Peyer's patch (tissue), 4 donors: ENCODE results near the gene MST1. TPM values are rescaled to one million over a fixed set of nuclear protein-coding genes. Genes with fewer than 3 reads are reported as not detected.

Experiments
- DNase-seq, 3 donors: peaks; one replicate each; pipeline ENCODE4 v3.0.0-alpha.2; 2017 to 2019
- H3K27ac ChIP-seq, 4 donors: fragments of 200-600 bp; sonication (generic); one replicate each; pipeline ENCODE4 v1.5.1; 2016 to 2019
- H3K27me3 ChIP-seq, 2 donors: fragments of 200-600 bp; sonication (generic); one replicate each; pipeline ENCODE4 v1.5.1; 2019
- H3K36me3 ChIP-seq, 3 donors: fragments of 200-600 bp; sonication (generic); one replicate each; pipeline ENCODE4 v1.5.1; 2016 to 2019
- H3K4me1 ChIP-seq, 4 donors: fragments of 200-600 bp; sonication (generic); one replicate each; pipeline ENCODE4 v1.5.1; 2016 to 2019
- H3K4me3 ChIP-seq, 4 donors: fragments of 200-600 bp; sonication (generic); 1 replicate in 3 of 4; 2 replicates in 1 of 4; pipeline ENCODE4 v1.5.1; 2016 to 2019; ENCODE audit warnings: mild to moderate bottlenecking in 1 of 4
- H3K9me3 ChIP-seq, 4 donors: fragments of 200-600 bp; sonication (generic); one replicate each; pipeline ENCODE4 v1.5.1; 2016 to 2019; ENCODE audit warnings: mild to moderate bottlenecking in 1 of 4
- CTCF ChIP-seq, 6 experiments: fragments of 450-650 bp in 4 of 6; fragments of 200-600 bp in 2 of 6; sonication (generic) in 1 of 6; IDR thresholded peaks; one replicate each; pipeline ENCODE4 v1.5.1; 2017 to 2019; ENCODE audit warnings: antibody characterized with exemption in 6 of 6, mild to moderate bottlenecking in 3 of 6, moderate library complexity in 1 of 6
- POLR2A ChIP-seq, 2 donors: fragments of 450-650 bp; IDR thresholded peaks; one replicate each; pipeline ENCODE4 v1.5.1; 2017; ENCODE audit warnings: antibody characterized with exemption in 2 of 2, mild to moderate bottlenecking in 2 of 2, moderate library complexity in 2 of 2
- total RNA-seq, 4 donors: library from RNA; depleted of rRNA; stranded (reverse); fragments of >200 nt; gene quantifications; one replicate each; pipeline ENCODE4 v1.1.0, GENCODE V29; 2016

The MST1 gene
- 100 to 1,000 TPM in 2 of 4 donors, 10 to 100 TPM in 2; 52.0 to 156 (median 93.3) TPM for total RNA-seq

GRCh38 chr3:49689046-49689907, at the start of gene MST1, which contains the start of gene RNF123:
Gene MST1, minus strand, starts transcription at chr3:49689474. Its CDS starts 783 bp downstream, at chr3:49688691.
Gene RNF123, plus strand, starts transcription at chr3:49689557. Its CDS starts 1,609 bp downstream, at chr3:49691166.
- Histone ChIP-seq H3K4me1 (peaks cover 0 to 42% (median 7%) of the 10 kb centered on the region in 4 donors), H3K9me3 (no peaks in the 10 kb centered on the region), H3K4me3 (peak within 1 kb of the TSS; percentile 81 to 93 (median 89)), H3K27ac (peak within 1 kb of the TSS; percentile 65 to 83 (median 76)), H3K36me3 (peaks cover 0 to 5% (median 0%) of the 10 kb centered on the region in 3 donors), H3K27me3 (no peaks in the 10 kb centered on the region)
- DNase-seq = peak; percentile 78 to 95 (median 94)
- peak in 4 of 6 experiments; percentile 24 to 39 (median 34) for TF ChIP-seq CTCF (IDR thresholded peaks at IDR 0.05)
- peak; percentile 52 to 60 for TF ChIP-seq POLR2A (IDR thresholded peaks at IDR 0.05)

DNA sequence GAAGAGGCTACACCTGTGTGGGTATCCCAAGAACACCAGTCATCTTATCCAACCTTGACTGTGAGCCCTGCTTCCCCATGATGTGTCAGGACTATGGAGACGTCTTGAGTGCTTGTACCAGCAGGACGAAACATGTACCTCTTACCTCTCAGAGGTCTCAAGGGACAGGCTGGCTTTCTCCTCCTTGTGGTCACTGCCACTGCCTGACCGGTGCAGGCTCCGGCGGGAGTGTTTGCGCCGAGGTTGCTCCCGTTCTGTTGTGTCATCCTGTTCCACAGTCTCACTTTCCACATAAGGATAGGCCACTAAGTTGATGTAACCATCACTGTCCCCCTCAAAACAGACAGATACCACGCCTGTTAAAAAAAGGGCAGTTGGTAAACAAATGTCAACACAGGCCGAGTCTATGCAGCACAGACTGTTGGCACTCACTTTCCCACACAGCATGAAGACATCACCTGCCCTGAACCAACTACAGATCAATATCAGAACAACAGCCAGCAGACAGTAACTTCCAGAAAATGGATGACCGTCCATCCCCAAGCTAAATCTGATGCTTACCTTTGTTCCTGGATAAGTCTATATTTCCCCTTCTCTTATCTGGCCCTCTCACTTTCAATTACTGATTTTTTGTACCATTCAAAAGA, 48.9 kb upstream of the MST1 start:
- Histone ChIP-seq H3K27ac (no peak overlapping the region), H3K36me3 (peaks cover 0 to 61% (median 0%) of the 10 kb centered on the region in 3 donors), H3K9me3 (no peaks in the 10 kb centered on the region), H3K27me3 (no peaks in the 10 kb centered on the region), H3K4me3 (no peak overlapping the region), H3K4me1 (no peaks in the 10 kb centered on the region)
- no peak for TF ChIP-seq POLR2A (IDR thresholded peaks at IDR 0.05)
- no peak for DNase-seq

DNA sequence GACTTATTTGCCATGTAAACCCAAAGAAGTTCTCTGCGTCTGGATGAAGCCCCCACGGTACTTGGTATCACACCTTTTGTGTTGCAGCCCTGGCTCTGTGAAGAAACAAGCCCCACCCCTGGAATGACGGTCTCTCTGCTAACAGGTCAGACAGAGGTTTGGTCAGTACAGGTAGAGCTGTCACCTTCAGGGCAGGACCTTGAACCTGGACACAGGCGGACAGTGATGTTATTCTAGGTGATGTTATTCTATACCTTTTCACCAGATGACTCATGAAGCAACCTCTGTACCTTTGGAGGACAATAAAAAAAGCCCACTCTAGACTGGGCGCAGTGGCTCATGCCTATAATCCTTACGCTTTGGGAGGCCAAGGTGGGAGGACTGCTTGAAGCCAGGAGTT, 45.5 kb upstream of the MST1 start:
- no peaks in the 10 kb centered on the region for H3K9me3 ChIP-seq
- peaks cover 0 to 88% (median 0%) of the 10 kb centered on the region in 3 donors for H3K36me3 ChIP-seq
- H3K27ac ChIP-seq = no peak overlapping the region
- TF ChIP-seq CTCF (IDR thresholded peaks at IDR 0.05) (no peak), POLR2A (IDR thresholded peaks at IDR 0.05) (no peak)
- no peaks in the 10 kb centered on the region for H3K27me3 ChIP-seq
- H3K4me3 ChIP-seq = no peak overlapping the region
- DNase-seq = peak in 1 of 3 donors; percentile 41
- H3K4me1 ChIP-seq = no peaks in the 10 kb centered on the region

- H3K9me3 ChIP-seq = no peaks in the 10 kb centered on the region
- TF ChIP-seq CTCF (IDR thresholded peaks at IDR 0.05) = no peak
- no peak for TF ChIP-seq POLR2A (IDR thresholded peaks at IDR 0.05)
- no peak overlapping the region for H3K4me3 ChIP-seq
- no peaks in the 10 kb centered on the region for H3K27me3 ChIP-seq
- no peaks in the 10 kb centered on the region for H3K4me1 ChIP-seq
- DNase-seq = no peak
- no peak overlapping the region for H3K27ac ChIP-seq
- H3K36me3 ChIP-seq = peaks cover 0 to 95% (median 0%) of the 10 kb centered on the region in 3 donors
Observed at GRCh38 chr3:49733551-49733950, 44.3 kb upstream of the MST1 start.

DNA sequence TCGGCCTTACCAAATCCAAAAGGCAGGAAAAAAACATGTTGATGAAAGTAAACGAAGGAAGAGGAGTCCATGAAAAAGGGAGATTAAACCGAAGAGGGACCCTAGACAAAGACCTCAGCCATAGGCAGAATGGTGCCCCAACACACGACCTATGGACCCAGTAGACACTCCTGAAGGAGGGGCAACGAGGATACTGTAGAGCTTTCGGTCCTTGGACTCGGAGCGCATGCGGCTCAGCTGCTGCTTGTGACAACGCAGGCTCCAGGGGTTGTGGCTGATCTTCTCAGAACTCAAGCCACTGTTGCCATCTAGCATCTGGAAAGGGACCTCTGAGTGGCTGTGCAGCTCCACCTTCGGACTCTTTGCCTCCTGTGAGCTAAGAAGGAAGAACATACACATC, 43.3 kb upstream of the MST1 start:
- Histone ChIP-seq H3K27ac (no peak overlapping the region), H3K36me3 (peaks cover 0 to 92% (median 0%) of the 10 kb centered on the region in 3 donors), H3K27me3 (no peaks in the 10 kb centered on the region), H3K4me3 (no peak overlapping the region), H3K9me3 (no peaks in the 10 kb centered on the region), H3K4me1 (no peaks in the 10 kb centered on the region)
- DNase-seq = no peak
- TF ChIP-seq CTCF (IDR thresholded peaks at IDR 0.05) (no peak), POLR2A (IDR thresholded peaks at IDR 0.05) (no peak)
